Measurements from ENCODE around the gene ISM1.

DNA sequence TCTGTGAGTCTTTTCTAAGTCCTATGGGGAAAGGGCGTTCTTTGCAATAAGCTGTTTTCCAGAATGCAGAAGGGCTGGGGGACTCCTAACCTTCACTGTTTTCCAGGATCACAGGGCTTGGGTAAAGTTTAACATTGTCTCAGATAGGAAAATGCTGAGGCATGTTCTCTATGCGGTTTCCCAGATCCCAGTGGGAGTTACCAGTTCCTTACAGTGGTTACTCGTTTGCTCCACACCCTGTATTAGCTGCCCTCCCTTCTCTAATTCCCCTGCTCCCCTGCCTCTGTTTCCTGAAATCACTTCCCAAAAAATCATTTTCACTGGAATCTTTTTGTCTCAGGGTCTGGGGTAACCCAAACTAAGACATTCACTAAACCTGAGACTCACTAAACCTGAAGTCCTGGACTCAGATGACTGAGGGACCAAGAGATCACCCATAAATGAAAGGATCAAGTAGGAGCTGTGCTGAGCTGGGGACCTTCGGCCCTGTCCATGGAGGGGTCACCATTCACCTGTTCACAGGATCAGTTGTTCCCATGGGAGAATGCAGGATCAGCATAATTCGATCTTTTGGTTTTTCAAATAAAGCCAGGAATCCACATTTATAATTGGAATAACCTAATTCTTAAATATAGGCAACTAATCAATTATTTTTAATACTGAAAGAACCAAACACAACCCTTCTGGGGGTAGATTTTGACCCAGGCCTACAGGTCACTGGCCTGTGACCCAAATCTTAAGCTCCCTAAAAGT is 76.2 kb downstream of the ISM1 start:
- TF ChIP-seq, protein P1, sequence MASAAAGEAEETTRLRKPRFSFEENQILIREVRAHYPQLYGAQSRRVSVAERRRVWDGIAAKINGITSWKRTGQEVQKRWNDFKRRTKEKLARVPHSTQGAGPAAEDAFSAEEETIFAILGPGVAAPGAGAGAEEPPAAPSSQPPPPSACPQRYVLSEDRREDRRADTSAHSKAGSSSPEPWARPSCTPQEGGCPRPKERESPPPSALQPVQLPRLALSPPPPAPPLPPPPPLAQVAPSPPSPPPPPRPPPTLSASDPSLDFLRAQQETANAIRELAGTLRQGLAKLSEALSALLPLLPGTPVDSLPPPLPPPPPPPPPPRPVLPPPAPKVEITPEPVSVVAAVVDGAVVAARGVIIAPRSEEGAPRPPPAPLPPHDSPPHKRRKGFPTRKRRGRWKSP (CRISPR knock-in tag; IDR thresholded peaks at IDR 0.05) = no peak
- TF ChIP-seq, protein P2, sequence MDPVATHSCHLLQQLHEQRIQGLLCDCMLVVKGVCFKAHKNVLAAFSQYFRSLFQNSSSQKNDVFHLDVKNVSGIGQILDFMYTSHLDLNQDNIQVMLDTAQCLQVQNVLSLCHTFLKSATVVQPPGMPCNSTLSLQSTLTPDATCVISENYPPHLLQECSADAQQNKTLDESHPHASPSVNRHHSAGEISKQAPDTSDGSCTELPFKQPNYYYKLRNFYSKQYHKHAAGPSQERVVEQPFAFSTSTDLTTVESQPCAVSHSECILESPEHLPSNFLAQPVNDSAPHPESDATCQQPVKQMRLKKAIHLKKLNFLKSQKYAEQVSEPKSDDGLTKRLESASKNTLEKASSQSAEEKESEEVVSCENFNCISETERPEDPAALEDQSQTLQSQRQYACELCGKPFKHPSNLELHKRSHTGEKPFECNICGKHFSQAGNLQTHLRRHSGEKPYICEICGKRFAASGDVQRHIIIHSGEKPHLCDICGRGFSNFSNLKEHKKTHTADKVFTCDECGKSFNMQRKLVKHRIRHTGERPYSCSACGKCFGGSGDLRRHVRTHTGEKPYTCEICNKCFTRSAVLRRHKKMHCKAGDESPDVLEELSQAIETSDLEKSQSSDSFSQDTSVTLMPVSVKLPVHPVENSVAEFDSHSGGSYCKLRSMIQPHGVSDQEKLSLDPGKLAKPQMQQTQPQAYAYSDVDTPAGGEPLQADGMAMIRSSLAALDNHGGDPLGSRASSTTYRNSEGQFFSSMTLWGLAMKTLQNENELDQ (CRISPR knock-in tag; IDR thresholded peaks at IDR 0.05; ENCODE audit: borderline replicate concordance) = no peak

All from HepG2 (cell line).